ENCODE measurements around the gene ANO10. TPM values are rescaled to one million over a fixed set of nuclear protein-coding genes. Genes with fewer than 3 reads are reported as not detected.

ANO10 gene
- polyA plus RNA-seq, 3 donors, result 11.2 to 24.8 (median 21.6) TPM

- H3K79me2 ChIP-seq (ENCODE audit: insufficient read depth, low read length), result peaks cover 4% of the 10 kb centered on the region
- no peak overlapping the region for H3K27ac Mint-ChIP-seq
- TF ChIP-seq, protein P1, sequence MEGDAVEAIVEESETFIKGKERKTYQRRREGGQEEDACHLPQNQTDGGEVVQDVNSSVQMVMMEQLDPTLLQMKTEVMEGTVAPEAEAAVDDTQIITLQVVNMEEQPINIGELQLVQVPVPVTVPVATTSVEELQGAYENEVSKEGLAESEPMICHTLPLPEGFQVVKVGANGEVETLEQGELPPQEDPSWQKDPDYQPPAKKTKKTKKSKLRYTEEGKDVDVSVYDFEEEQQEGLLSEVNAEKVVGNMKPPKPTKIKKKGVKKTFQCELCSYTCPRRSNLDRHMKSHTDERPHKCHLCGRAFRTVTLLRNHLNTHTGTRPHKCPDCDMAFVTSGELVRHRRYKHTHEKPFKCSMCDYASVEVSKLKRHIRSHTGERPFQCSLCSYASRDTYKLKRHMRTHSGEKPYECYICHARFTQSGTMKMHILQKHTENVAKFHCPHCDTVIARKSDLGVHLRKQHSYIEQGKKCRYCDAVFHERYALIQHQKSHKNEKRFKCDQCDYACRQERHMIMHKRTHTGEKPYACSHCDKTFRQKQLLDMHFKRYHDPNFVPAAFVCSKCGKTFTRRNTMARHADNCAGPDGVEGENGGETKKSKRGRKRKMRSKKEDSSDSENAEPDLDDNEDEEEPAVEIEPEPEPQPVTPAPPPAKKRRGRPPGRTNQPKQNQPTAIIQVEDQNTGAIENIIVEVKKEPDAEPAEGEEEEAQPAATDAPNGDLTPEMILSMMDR (IDR thresholded peaks at IDR 0.05), result no peak
- H3K4me2 ChIP-seq (replicated peaks; ENCODE audit: extremely low read depth, low read length, poor library complexity, severe bottlenecking), result no peak overlapping the region
- H3K36me3 ChIP-seq (replicated peaks in 1 of 2; ENCODE audit: control insufficient read depth in 1 of 2, insufficient read depth in 2 of 2, low read length in 2 of 2), result peaks cover 73 to 79% of the 10 kb centered on the region in 2 donors
- no peaks in the 10 kb centered on the region for H3K4me1 ChIP-seq (ENCODE audit: control insufficient read depth in 1 of 2, insufficient read depth in 2 of 2, low read length in 2 of 2)
- intact Hi-C loops (cut with micrococcal nuclease), result no loop called here
- no peak overlapping the region for H3K9ac ChIP-seq (ENCODE audit: insufficient read depth, low read length, poor library complexity, severe bottlenecking)
- H3K4me3 Mint-ChIP-seq, result no peak overlapping the region
- peaks cover 76 to 90% of the 10 kb centered on the region in 2 donors for H3K36me3 Mint-ChIP-seq
- peaks cover 21 to 31% (median 24%) of the 10 kb centered on the region in 7 donors for H3K9me3 Mint-ChIP-seq
- peaks cover 59% of the 10 kb centered on the region for H4K20me1 ChIP-seq (ENCODE audit: insufficient read depth, low read length)
- H3K27me3 ChIP-seq (ENCODE audit: control insufficient read depth in 2 of 2, insufficient read depth in 2 of 2, low read length in 2 of 2), result no peaks in the 10 kb centered on the region
- H2AFZ ChIP-seq (ENCODE audit: insufficient read depth, low read depth, low read length, poor library complexity, severe bottlenecking), result no peak overlapping the region
- H3K27ac ChIP-seq (ENCODE audit: low read depth in 1 of 2, low read length in 2 of 2), result no peak overlapping the region
- H3K9me3 ChIP-seq (replicated peaks in 1 of 2; ENCODE audit: control insufficient read depth in 1 of 2, insufficient read depth in 1 of 2, low read length in 2 of 2), result peaks cover 0 to 11% of the 10 kb centered on the region in 2 donors
- H3K27me3 Mint-ChIP-seq (ENCODE audit: low read depth in 3 of 3), result peaks cover 0 to 2% (median 0%) of the 10 kb centered on the region in 3 donors
- H3K4me1 Mint-ChIP-seq, result peaks cover 2% of the 10 kb centered on the region
- DNase-seq, result no peak
- no peak overlapping the region for H3K4me3 ChIP-seq (replicated peaks in 1 of 3; ENCODE audit: low read depth in 2 of 3, low read length in 3 of 3)
- 95% methylated on average over 9 of the region's 11 CpGs for WGBS (ENCODE audit: insufficient coverage)
Observed at GRCh38 chr3:43348350-43348749, 273.5 kb downstream of the ANO10 start.

DNA sequence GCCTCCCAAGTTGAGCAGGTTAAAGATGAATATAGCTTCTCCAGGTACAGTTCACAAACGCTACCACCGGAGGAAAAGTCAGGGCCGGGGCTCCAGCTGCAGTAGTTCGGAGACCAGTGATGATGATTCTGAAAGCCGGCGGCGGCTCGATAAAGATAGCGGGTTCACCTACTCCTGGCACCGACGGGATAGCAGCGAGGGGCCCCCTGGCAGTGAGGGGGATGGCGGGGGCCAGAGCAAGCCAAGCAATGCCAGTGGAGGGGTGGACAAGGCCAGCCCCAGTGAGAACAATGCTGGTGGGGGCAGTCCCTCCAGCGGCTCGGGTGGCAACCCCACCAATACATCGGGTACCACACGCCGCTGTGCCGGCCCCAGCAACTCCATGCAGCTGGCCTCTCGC is 274.0 kb downstream of the ANO10 start:
- H3K27me3 ChIP-seq (ENCODE audit: control insufficient read depth in 2 of 2, insufficient read depth in 2 of 2, low read length in 2 of 2), result no peaks in the 10 kb centered on the region
- H3K79me2 ChIP-seq (ENCODE audit: insufficient read depth, low read length), result peaks cover 8% of the 10 kb centered on the region
- WGBS (ENCODE audit: insufficient coverage), result 98% methylated on average over 20 of the region's 20 CpGs
- H3K9me3 Mint-ChIP-seq, result peaks cover 16 to 28% (median 22%) of the 10 kb centered on the region in 7 donors
- H3K27ac Mint-ChIP-seq, result peak overlapping the region in 2 of 7 donors; percentile 50 to 80
- peaks cover 0 to 2% (median 0%) of the 10 kb centered on the region in 3 donors for H3K27me3 Mint-ChIP-seq (ENCODE audit: low read depth in 3 of 3)
- no peak overlapping the region for H3K9ac ChIP-seq (ENCODE audit: insufficient read depth, low read length, poor library complexity, severe bottlenecking)
- H3K27ac ChIP-seq (ENCODE audit: low read depth in 1 of 2, low read length in 2 of 2), result no peak overlapping the region
- peaks cover 2% of the 10 kb centered on the region for H3K4me1 Mint-ChIP-seq
- H3K4me3 Mint-ChIP-seq, result no peak overlapping the region
- intact Hi-C loops (cut with micrococcal nuclease), result no loop called here
- TF ChIP-seq, protein P1 (IDR thresholded peaks at IDR 0.05), result no peak
- no peak overlapping the region for H3K4me2 ChIP-seq (replicated peaks; ENCODE audit: extremely low read depth, low read length, poor library complexity, severe bottlenecking)
- H3K36me3 Mint-ChIP-seq, result peaks cover 79 to 92% of the 10 kb centered on the region in 2 donors
- H4K20me1 ChIP-seq (ENCODE audit: insufficient read depth, low read length), result peaks cover 65% of the 10 kb centered on the region
- peaks cover 0 to 5% of the 10 kb centered on the region in 2 donors for H3K9me3 ChIP-seq (replicated peaks in 1 of 2; ENCODE audit: control insufficient read depth in 1 of 2, insufficient read depth in 1 of 2, low read length in 2 of 2)
- H2AFZ ChIP-seq (ENCODE audit: insufficient read depth, low read depth, low read length, poor library complexity, severe bottlenecking), result no peak overlapping the region
- DNase-seq, result no peak
- H3K4me3 ChIP-seq (replicated peaks in 1 of 3; ENCODE audit: low read depth in 2 of 3, low read length in 3 of 3), result no peak overlapping the region
- H3K4me1 ChIP-seq (ENCODE audit: control insufficient read depth in 1 of 2, insufficient read depth in 2 of 2, low read length in 2 of 2), result no peaks in the 10 kb centered on the region
- peaks cover 79 to 84% of the 10 kb centered on the region in 2 donors for H3K36me3 ChIP-seq (replicated peaks in 1 of 2; ENCODE audit: control insufficient read depth in 1 of 2, insufficient read depth in 2 of 2, low read length in 2 of 2)
